BLaER1 (cell line): ENCODE results near the gene WAPL.

Source experiments
- H3K27ac ChIP-seq: shearing (Covaris generic); formaldehyde crosslinking; 2 replicates; pipeline ENCODE4 v1.8.1; 2022
- H3K27me3 ChIP-seq: shearing (Covaris generic); formaldehyde crosslinking; 2 replicates; pipeline ENCODE4 v1.8.1; 2022
- H3K36me3 ChIP-seq: shearing (Covaris generic); formaldehyde crosslinking; 2 replicates; pipeline ENCODE4 v1.8.1; 2022
- H3K4me1 ChIP-seq: shearing (Covaris generic); formaldehyde crosslinking; 2 replicates; pipeline ENCODE4 v1.8.1; 2022
- H3K4me2 ChIP-seq: shearing (Covaris generic); formaldehyde crosslinking; 2 replicates; pipeline ENCODE4 v1.8.1; 2022
- H3K4me3 ChIP-seq: shearing (Covaris generic); formaldehyde crosslinking; 2 replicates; pipeline ENCODE4 v1.8.1; 2022
- H3K9ac ChIP-seq: shearing (Covaris generic); formaldehyde crosslinking; 2 replicates; pipeline ENCODE4 v1.8.1; 2022
- H3K9me3 ChIP-seq: shearing (Covaris generic); formaldehyde crosslinking; 2 replicates; pipeline ENCODE4 v1.8.1; 2022
- H4K20me1 ChIP-seq: shearing (Covaris generic); formaldehyde crosslinking; 2 replicates; pipeline ENCODE4 v1.8.1; 2022
- Cebpa-rat ChIP-seq: shearing (Covaris generic); IDR thresholded peaks from 2 replicates; pipeline ENCODE4 v1.8.1; 2022

The WAPL gene

DNA sequence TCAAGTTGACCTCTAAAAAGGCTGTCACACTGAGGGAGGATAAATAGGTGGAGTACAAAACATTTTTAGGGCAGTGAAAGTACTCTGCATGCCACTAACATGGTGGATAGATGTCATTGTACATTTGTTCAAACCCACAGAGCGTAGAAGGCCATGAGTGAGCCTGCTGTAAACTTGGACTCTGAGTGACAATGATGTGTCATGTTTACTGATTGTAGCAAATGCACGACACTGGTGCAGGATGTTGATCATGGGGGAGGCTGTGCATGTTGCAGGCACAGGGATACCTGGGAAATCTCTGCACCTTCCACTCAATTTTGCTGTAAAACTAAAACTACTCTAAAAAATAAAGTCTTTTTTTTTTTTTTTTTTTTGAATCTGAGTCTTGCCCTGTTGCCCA, 102.5 kb downstream of the WAPL start:
- no peak for TF ChIP-seq Cebpa-rat
- no peaks in the 10 kb centered on the region for H3K27me3 ChIP-seq
- H3K27ac ChIP-seq = no peak overlapping the region
- H3K9ac ChIP-seq = no peak overlapping the region
- no peaks in the 10 kb centered on the region for H3K36me3 ChIP-seq
- no peaks in the 10 kb centered on the region for H3K9me3 ChIP-seq
- H3K4me1 ChIP-seq = peaks cover 54% of the 10 kb centered on the region
- no peak overlapping the region for H3K4me3 ChIP-seq
- no peaks in the 10 kb centered on the region for H4K20me1 ChIP-seq
- peak overlapping the region; percentile 7; the same call in 1 of the 2 replicates for H3K4me2 ChIP-seq

- H3K9me3 ChIP-seq = no peaks in the 10 kb centered on the region; the same call in 1 of the 2 replicates
- peak overlapping the region; percentile 75 for H3K4me2 ChIP-seq
- H3K36me3 ChIP-seq = no peaks in the 10 kb centered on the region
- peak overlapping the region; percentile 65; the same call in 1 of the 2 replicates for H3K9ac ChIP-seq
- TF ChIP-seq Cebpa-rat = no peak
- peak overlapping the region; percentile 95 for H3K27ac ChIP-seq
- H3K27me3 ChIP-seq = no peaks in the 10 kb centered on the region
- H3K4me1 ChIP-seq = peaks cover 83% of the 10 kb centered on the region
- peak overlapping the region; percentile 43; the same call in 1 of the 2 replicates for H3K4me3 ChIP-seq
- H4K20me1 ChIP-seq = no peaks in the 10 kb centered on the region
Observed at GRCh38 chr10:86415583-86415982, 106.0 kb downstream of the WAPL start.

DNA sequence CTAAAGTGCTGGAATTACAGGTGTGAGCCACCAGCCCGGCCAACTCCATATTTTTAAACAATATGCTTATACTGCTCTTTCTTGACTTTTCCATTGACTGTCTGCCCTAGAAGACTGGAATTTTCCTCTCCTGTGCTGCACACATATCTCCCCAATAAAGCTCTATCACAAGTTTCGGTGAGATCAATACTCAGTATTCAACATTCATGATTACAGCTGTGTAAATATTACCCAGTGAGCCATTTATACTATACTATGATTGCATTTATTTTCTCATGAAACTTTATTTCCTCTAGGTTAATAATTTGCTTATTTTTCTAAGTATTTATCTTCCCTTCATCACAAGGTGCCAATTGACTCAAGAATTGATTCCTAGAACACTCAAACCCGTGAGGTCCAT, 106.5 kb downstream of the WAPL start:
- Histone ChIP-seq H3K36me3 (no peaks in the 10 kb centered on the region), H3K4me2 (peak overlapping the region; percentile 75), H3K4me1 (peaks cover 87% of the 10 kb centered on the region)

GRCh38 chr10:86413046-86413728, 108.4 kb downstream of the WAPL start:
- no peaks in the 10 kb centered on the region; the same call in 1 of the 2 replicates for H3K9me3 ChIP-seq
- no peak for TF ChIP-seq Cebpa-rat
- peaks cover 89% of the 10 kb centered on the region for H3K4me1 ChIP-seq
- H3K27me3 ChIP-seq = no peaks in the 10 kb centered on the region
- H3K36me3 ChIP-seq = no peaks in the 10 kb centered on the region
- H3K4me3 ChIP-seq = peak overlapping the region; percentile 44
- no peaks in the 10 kb centered on the region for H4K20me1 ChIP-seq
- peak overlapping the region; percentile 95 for H3K27ac ChIP-seq
- H3K9ac ChIP-seq = peak overlapping the region; percentile 81
- H3K4me2 ChIP-seq = peak overlapping the region; percentile 75

More for the DNA sequence above, 106.5 kb downstream of the WAPL start:
- Histone ChIP-seq H3K27ac (peak overlapping the region; percentile 95), H4K20me1 (no peaks in the 10 kb centered on the region), H3K9me3 (no peaks in the 10 kb centered on the region; the same call in 1 of the 2 replicates), H3K9ac (peak overlapping the region; percentile 65; the same call in 1 of the 2 replicates), H3K27me3 (no peaks in the 10 kb centered on the region), H3K4me3 (peak overlapping the region; percentile 43; the same call in 1 of the 2 replicates)
- TF ChIP-seq Cebpa-rat = no peak

DNA sequence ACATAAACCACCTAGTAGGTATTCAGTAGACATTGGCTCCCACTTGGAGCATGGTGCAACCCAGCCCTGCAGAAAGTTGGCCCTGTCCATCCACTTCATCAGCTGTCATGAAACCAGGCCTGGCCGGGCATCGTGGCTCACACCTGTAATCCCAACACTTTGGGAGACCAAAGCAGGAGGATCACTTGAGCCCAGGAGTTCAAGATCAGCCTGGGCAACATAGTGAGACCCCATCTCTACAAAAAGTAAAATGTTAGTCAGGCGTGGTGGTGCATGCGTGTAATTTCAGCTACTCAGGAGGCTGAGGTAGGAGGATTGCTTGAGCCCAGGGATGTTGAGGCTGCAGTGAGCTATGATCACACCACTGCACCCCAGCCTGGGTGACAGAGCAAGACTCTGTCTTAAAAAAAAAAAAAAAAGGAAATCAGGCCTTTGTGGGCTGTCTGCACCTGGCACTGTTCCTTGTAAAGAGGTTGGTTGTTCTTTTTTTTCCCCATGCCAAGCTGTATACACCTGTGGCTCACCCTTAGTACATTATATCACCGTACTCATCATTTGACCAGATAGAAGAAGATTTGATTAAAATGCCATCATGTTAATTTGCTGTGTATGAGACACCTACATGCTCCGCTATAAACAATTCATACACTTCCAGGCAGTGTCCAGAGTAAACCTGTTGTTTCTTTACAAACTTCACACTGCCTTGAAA, 109.6 kb downstream of the WAPL start:
- H4K20me1 ChIP-seq = no peaks in the 10 kb centered on the region
- H3K36me3 ChIP-seq = no peaks in the 10 kb centered on the region
- peak overlapping the region; percentile 95 for H3K27ac ChIP-seq
- H3K27me3 ChIP-seq = no peaks in the 10 kb centered on the region
- peaks cover 77% of the 10 kb centered on the region for H3K4me1 ChIP-seq
- TF ChIP-seq Cebpa-rat = no peak
- H3K4me2 ChIP-seq = peak overlapping the region; percentile 75
- H3K9ac ChIP-seq = peak overlapping the region; percentile 81
- peaks cover 3% of the 10 kb centered on the region; the same call in 1 of the 2 replicates for H3K9me3 ChIP-seq
- H3K4me3 ChIP-seq = peak overlapping the region; percentile 44; the same call in 1 of the 2 replicates

GRCh38 chr10:86411281-86411841, 110.2 kb downstream of the WAPL start:
- peak overlapping the region; percentile 81; the same call in 1 of the 2 replicates for H3K9ac ChIP-seq
- peak overlapping the region; percentile 75 for H3K4me2 ChIP-seq

GRCh38 chr10:86410542-86411124, 111.0 kb downstream of the WAPL start:
- H3K9ac ChIP-seq = peak overlapping the region; percentile 81; the same call in 1 of the 2 replicates
- peak overlapping the region; percentile 44 for H3K4me3 ChIP-seq
- TF ChIP-seq Cebpa-rat = no peak
- H4K20me1 ChIP-seq = no peaks in the 10 kb centered on the region
- H3K4me1 ChIP-seq = peaks cover 64% of the 10 kb centered on the region
- no peaks in the 10 kb centered on the region for H3K36me3 ChIP-seq
- H3K4me2 ChIP-seq = peak overlapping the region; percentile 75
- peaks cover 3% of the 10 kb centered on the region; the same call in 1 of the 2 replicates for H3K9me3 ChIP-seq
- H3K27me3 ChIP-seq = no peaks in the 10 kb centered on the region
- peak overlapping the region; percentile 95 for H3K27ac ChIP-seq

More at GRCh38 chr10:86411281-86411841, 110.2 kb downstream of the WAPL start:
- H3K4me1 ChIP-seq = peaks cover 71% of the 10 kb centered on the region
- TF ChIP-seq Cebpa-rat = no peak
- peak overlapping the region; percentile 44 for H3K4me3 ChIP-seq
- H3K27ac ChIP-seq = peak overlapping the region; percentile 95
- H3K36me3 ChIP-seq = no peaks in the 10 kb centered on the region
- no peaks in the 10 kb centered on the region for H3K27me3 ChIP-seq
- H3K9me3 ChIP-seq = peaks cover 3% of the 10 kb centered on the region; the same call in 1 of the 2 replicates
- no peaks in the 10 kb centered on the region for H4K20me1 ChIP-seq

- Histone ChIP-seq H3K9me3 (peaks cover 13% of the 10 kb centered on the region), H4K20me1 (no peaks in the 10 kb centered on the region), H3K27me3 (no peaks in the 10 kb centered on the region), H3K4me1 (peaks cover 49% of the 10 kb centered on the region), H3K27ac (no peak overlapping the region), H3K4me2 (no peak overlapping the region), H3K36me3 (no peaks in the 10 kb centered on the region), H3K9ac (no peak overlapping the region), H3K4me3 (no peak overlapping the region)
- no peak for TF ChIP-seq Cebpa-rat
Observed at GRCh38 chr10:86409183-86409582, 112.4 kb downstream of the WAPL start.

GRCh38 chr10:86403183-86403797, 118.3 kb downstream of the WAPL start:
- Histone ChIP-seq H3K4me3 (no peak overlapping the region; the same call in 1 of the 2 replicates), H3K9ac (peak overlapping the region; percentile 88; the same call in 1 of the 2 replicates)

More at GRCh38 chr10:86403183-86403797, 118.3 kb downstream of the WAPL start:
- H3K4me1 ChIP-seq = peaks cover 34% of the 10 kb centered on the region
- peaks cover 13% of the 10 kb centered on the region for H3K9me3 ChIP-seq
- H4K20me1 ChIP-seq = no peaks in the 10 kb centered on the region
- no peaks in the 10 kb centered on the region for H3K27me3 ChIP-seq
- peak overlapping the region; percentile 99 for H3K4me2 ChIP-seq
- peak overlapping the region; percentile 93 for H3K27ac ChIP-seq
- no peak for TF ChIP-seq Cebpa-rat
- no peaks in the 10 kb centered on the region for H3K36me3 ChIP-seq
